ENCODE results near the gene AQP6. TPM values are rescaled to one million over a fixed set of nuclear protein-coding genes. Genes with fewer than 3 reads are reported as not detected.
A peak's percentile ranks its signal among the peaks of the same experiment; 100 is the strongest.
"Not testable (repeated sequence)": the region's sequence is repeated elsewhere in the genome, so short reads cannot be mapped to it uniquely, and the experiment has no call there.

Gene AQP6
- total RNA-seq, 1 donor from 2014 or later, result not detected

GRCh38 chr12:49989400-49989799 is 16.7 kb downstream of the AQP6 start:
- DNase-seq (ENCODE audit: low read depth in 2 of 2), result not testable (repeated sequence)

- DNase-seq (ENCODE audit: low read depth in 2 of 2), result no peak
These were observed 17.5 kb downstream of the AQP6 start for GRCh38 chr12:49990273-49990672.

- DNase-seq (ENCODE audit: low read depth in 2 of 2), result no peak
These were observed 25.7 kb downstream of the AQP6 start for GRCh38 chr12:49998453-49998852.

- DNase-seq (ENCODE audit: low read depth in 2 of 2), result peak in 1 of 2 donors; percentile 58
These were observed 30.8 kb downstream of the AQP6 start for GRCh38 chr12:50003595-50003994.

- no peak for DNase-seq (ENCODE audit: low read depth in 2 of 2)
These were observed 31.9 kb downstream of the AQP6 start for GRCh38 chr12:50004696-50005095.

GRCh38 chr12:50005175-50005574 is 32.4 kb downstream of the AQP6 start:
- no peak for DNase-seq (ENCODE audit: low read depth in 2 of 2)

GRCh38 chr12:50006280-50006679 is 33.5 kb downstream of the AQP6 start:
- DNase-seq (ENCODE audit: low read depth in 2 of 2), result no peak

GRCh38 chr12:50006754-50007442 is 34.2 kb downstream of the AQP6 start:
- peak; percentile 10 to 17 for DNase-seq (ENCODE audit: low read depth in 2 of 2)

GRCh38 chr12:50013361-50014147 is 40.8 kb downstream of the AQP6 start:
- no peak for DNase-seq (ENCODE audit: low read depth in 2 of 2)

- no peak for DNase-seq (ENCODE audit: low read depth in 2 of 2)
These were observed 41.6 kb downstream of the AQP6 start for GRCh38 chr12:50014342-50014741.

GRCh38 chr12:50016501-50017475 is 44.0 kb downstream of the AQP6 start:
- peak; percentile 87 to 90 for DNase-seq (ENCODE audit: low read depth in 2 of 2)

GRCh38 chr12:50017641-50018040 is 44.9 kb downstream of the AQP6 start:
- DNase-seq (ENCODE audit: low read depth in 2 of 2), result no peak

GRCh38 chr12:50018154-50018553 is 45.4 kb downstream of the AQP6 start:
- DNase-seq (ENCODE audit: low read depth in 2 of 2), result no peak

- DNase-seq (ENCODE audit: low read depth in 2 of 2), result no peak
These were observed 46.2 kb downstream of the AQP6 start for GRCh38 chr12:50018968-50019367.

GRCh38 chr12:50019524-50019923 is 46.8 kb downstream of the AQP6 start:
- DNase-seq (ENCODE audit: low read depth in 2 of 2), result no peak

GRCh38 chr12:50021031-50021430 is 48.3 kb downstream of the AQP6 start:
- peak in 1 of 2 donors; percentile 32 for DNase-seq (ENCODE audit: low read depth in 2 of 2)

GRCh38 chr12:50022903-50023302 is 50.2 kb downstream of the AQP6 start:
- no peak for DNase-seq (ENCODE audit: low read depth in 2 of 2)

GRCh38 chr12:50024227-50024626 is 51.5 kb downstream of the AQP6 start:
- DNase-seq (ENCODE audit: low read depth in 2 of 2), result no peak

GRCh38 chr12:50024805-50025186 is 52.0 kb downstream of the AQP6 start:
- peak in 1 of 2 donors; percentile 23 for DNase-seq (ENCODE audit: low read depth in 2 of 2)

- DNase-seq (ENCODE audit: low read depth in 2 of 2), result peak; percentile 99
These were observed 52.7 kb downstream of the AQP6 start, which contains the start of gene RACGAP1 for GRCh38 chr12:50025187-50026059. TSS of gene RACGAP1 (minus strand) at chr12:50025494. CDS start at chr12:50016715, 8,779 bp downstream.

GRCh38 chr12:50026691-50027090 is 53.9 kb downstream of the AQP6 start:
- no peak for DNase-seq (ENCODE audit: low read depth in 2 of 2)
